GM19463 (cell line): ENCODE measurements around the gene FRY.
A peak's percentile ranks its signal among the peaks of the same experiment; 100 is the strongest.
"Not testable (repeated sequence)": the region's sequence is repeated elsewhere in the genome, so short reads cannot be mapped to it uniquely, and the experiment has no call there.

ENCODE experiments used
- ATAC-seq: cut with Tn5 transposase; IDR thresholded peaks from one replicate; pipeline ENCODE4 v1.9.1; 2021; ENCODE audit warnings: mild to moderate bottlenecking, moderate library complexity; ENCODE audit not compliant: unreplicated experiment

Gene FRY

DNA sequence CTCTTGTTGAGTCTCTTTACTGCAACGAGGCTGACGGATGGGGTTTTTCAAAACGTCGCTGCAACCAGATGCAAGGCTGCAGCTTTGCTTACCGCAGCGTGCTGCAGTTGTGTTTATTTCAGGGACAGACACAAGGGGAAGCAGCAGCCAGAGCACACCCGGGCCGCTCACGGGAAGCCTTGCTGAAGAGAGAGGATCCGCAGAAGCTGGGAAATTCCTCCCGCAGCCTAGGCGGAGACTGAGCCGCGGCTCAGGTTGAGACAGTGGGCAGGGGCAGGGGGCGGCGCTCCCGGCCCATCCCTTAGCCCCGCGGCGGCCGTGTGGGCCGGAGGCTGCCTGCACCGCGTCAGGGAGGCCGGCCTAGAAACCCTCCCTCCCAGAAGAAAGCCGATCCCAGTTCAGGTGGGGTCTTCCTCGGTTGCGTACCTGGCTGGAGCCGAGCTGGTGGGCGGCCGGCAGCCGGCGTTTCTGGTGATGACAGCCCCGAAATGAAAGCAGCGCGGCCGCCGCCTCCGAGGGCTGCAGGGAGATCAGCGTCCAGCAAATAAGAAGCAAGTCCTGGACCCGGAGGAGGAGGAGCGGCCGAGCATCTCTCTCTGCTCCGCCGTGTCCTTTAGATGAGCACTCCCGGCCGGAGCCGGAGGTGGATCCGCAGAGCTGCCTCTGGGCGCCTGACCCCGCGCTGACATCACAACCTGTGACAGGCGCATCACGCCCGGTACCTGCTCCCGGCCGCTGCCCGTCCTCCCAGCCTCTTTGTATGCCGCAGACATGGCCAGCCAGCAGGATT is at the start of gene FRY:
TSS of gene FRY (plus strand) at position 750 of the 790 bp plus-strand sequence. CDS start at position 772, 22 bp downstream.
- ATAC-seq = peak; percentile 83

DNA sequence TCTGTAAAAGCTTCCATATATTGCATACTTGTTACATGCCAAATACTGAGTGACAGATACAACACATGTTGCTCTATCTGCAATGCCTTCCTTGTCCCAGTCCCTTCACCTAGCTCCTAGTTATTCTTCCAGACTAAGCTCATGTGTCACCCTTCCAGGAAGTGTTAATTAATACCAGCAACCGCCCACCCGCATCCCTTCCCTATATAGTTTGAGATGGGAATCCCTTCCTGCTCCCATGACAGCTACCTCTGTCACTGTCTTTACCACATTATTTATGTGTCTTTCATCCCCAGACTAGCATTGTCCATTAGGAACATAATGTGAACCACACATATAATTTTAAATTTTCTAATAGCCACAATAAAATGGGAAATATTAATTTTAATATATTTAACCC is 49.5 kb upstream of the FRY start:
- no peak for ATAC-seq

DNA sequence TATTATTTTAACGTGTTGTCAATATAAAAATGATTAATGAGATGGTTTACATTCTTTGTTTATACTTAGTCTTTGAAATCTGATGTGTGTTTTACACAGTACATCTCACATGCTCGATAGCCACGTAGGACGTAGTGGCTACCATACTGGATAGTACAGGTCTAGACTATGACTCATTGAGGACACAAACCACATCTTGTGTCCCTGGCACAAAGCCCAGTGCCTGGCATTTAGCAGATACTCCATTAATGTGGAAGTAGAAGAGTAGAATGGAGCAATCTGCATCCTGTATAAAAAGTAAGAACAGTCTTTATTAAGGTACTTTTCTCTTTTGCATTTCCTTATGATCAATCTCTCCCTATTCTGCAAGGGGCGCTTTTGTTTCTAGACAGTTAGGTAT is 49.0 kb upstream of the FRY start:
- ATAC-seq = no peak

DNA sequence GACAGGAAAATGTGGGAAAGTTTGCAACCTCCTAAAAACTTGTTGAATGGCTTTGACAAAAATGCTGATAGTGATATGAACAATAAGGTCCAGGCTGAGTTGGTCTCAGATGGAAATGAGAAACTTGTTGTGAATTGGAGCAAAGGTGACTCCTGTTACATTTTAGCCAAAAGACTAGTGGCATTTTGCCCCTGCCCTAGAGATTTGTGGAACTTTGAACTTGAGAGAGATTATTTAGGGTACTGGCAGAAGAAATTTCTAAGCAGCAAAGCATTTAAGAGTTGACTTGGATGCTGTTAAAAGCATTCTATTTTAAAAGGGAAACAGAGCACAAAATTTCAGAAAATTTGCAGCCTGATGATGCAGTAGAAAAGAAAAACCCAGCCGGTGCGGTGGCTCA is 47.9 kb upstream of the FRY start:
- not testable (repeated sequence) for ATAC-seq

DNA sequence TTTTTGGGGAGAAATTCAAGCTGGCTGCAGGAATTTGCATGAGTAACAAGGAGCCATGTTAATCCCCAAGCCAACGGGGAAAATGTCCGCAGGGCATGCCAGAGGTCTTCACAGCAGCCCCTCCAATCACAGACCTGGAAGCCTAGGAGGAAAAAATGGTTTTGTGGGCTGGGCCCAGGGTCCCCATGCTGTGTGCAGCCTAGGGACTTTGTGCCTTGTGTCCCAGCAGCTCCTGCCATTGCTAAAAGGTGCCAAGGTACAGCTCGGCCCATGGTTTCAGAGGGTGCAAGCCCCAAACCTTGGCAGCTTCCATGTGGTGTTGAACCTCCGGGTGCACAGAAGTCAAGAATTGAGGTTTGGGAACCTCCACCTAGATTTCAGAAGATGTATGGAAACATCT is 47.2 kb upstream of the FRY start:
- not testable (repeated sequence) for ATAC-seq

DNA sequence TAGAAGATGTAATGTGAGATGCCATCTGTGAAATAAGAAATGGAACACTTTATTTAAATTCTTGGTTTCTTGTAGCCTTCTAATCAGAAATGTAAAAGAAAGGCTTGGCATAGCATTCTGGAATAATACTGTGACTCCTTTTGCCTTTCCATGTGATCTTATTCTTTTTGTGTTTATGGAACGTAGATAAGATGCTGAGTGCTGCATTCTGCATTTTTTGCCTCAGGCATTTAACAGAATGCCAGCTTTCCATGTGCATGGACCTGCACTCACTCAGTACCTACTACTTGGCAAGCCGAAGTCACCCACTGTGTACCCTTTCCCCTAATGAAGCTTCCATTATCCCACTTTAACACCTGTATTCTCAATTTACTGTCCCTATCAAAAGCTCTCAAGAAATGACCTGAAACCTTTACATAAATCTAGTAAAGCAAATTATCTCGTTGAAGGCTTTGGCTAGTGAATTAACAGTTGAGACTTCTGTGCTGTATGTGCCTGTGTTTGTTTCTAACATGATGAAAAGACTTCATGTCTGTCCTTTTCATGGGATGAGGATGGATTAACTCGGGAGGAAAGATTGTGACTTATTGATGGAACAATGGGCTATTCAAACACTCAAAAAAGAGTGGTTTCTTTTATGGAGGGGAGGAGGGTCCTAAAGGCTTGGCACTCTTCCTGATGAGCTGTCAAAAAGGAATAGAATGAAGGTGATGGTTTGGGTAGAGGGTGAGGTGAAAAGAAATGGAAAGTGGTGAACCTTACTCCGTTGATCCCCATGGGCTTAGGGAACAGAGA is 44.7 kb upstream of the FRY start:
- ATAC-seq = no peak

DNA sequence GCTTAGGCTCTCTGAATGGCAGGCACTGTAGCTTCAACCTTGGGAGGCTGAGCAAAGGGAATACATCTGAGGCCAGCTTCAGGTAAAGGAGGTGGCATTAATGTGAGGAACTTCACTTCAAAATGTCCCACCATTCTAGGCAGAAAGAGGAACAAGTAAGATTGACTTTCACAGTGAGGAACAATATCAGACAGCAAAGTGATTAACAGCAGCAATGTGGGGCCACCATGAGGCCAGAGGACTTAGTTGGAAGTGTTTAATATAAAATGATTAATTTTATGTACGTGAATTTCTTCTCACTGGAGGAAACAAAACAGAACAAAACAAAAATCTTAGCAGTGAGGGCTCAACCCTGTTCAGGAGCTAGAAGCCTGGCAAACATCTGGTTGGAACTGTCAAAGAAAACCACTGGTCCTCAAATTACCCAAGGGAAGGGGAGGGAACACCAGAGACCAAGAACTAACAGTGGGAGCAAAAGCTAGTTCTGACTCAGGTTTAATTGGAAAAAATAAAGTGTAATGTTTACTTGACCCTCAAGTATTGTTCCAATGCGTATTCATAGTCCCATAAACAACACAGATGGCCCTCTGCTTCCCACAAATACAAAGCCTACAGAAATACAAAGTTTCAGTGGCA is 43.9 kb upstream of the FRY start:
- ATAC-seq = no peak

DNA sequence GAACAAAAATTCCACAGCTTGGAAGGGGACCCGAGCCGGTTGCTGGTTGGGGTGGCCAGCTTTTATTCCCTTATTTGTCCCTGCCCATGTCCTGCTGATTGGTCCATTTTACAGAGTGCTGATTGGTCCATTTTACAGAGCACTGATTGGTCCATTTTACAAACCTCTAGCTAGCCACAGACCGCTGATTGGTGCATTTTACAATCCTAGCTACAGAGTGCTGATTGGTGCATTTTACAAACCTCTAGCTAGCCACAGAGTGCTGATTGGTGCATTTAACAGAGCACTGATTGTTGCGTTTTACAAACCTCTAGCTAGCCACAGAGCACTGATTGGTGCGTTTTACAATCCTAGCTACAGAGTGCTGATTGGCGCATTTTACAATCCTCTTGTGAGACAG is 37.2 kb upstream of the FRY start:
- not testable (repeated sequence) for ATAC-seq

DNA sequence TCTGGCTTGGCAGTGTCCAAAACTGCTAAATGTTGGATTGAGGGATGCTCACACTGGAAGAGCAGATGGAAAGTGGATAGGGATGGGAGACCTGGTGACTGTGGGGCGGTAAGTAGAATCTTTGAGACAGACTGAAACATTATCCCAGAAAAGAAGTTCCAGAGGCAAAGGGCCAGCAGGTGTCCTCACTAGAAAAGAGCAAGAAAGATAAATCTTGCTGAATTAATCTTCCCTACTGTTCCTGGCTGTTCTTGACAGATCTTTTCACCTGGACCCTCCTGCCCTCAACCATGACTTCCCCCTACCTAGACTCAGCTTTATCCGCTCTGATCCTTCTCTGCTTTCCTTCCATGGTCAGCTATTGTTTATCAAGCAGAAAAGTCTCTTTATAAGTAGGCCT is 35.0 kb upstream of the FRY start:
- ATAC-seq = no peak

DNA sequence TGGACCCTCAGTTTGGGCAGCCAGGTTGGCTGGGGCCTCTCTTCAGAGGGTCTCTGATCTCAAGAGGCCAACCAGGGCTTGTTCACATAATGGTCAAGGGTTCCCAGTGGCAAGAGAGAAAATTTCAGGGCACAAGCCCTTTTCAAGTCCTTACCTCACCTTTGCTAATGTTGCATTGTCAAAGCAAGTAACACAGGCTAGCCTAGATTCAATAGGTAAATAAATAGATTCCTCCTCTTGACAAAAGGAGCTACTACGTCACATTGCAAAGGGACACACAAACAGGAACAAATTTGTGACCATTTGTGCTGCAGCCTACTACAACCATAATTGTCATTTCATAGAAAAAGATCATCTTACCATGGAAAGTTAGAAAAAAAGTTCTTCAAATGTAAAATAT is 33.9 kb upstream of the FRY start:
- ATAC-seq = no peak

DNA sequence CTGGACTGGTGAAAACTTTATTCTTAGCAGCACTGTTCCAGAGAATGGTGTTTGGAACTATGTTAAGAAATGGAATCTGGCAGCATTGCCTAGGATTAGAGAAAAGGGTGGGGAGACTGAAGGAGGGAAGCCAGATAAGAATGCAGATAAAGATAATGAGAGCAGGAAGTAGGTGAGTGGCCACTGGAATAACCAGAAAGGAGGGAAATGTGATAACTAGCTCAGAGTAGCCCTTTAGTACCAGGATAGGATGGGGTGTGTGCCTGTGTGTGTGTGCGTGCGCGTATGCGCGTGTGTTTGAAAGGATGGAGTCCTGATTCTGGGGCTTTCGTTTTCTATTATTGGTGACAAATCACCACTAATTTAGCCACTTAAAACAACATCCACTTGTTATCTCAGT is 33.4 kb upstream of the FRY start:
- no peak for ATAC-seq

DNA sequence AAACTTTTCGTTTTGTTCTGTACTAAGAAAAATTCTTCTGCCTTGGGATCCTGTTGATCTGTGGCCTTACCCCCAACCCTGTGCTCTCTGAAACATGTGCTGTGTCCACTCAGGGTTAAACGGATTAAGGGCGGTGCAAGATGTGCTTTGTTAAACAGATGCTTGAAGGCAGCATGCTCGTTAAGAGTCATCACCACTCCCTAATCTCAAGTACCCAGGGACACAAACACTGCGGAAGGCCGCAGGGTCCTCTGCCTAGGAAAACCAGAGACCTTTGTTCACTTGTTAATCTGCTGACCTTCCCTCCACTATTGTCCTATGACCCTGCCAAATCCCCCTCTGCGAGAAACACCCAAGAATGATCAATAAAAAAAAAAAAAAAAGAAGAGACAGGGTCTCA is 30.8 kb upstream of the FRY start:
- not testable (repeated sequence) for ATAC-seq

DNA sequence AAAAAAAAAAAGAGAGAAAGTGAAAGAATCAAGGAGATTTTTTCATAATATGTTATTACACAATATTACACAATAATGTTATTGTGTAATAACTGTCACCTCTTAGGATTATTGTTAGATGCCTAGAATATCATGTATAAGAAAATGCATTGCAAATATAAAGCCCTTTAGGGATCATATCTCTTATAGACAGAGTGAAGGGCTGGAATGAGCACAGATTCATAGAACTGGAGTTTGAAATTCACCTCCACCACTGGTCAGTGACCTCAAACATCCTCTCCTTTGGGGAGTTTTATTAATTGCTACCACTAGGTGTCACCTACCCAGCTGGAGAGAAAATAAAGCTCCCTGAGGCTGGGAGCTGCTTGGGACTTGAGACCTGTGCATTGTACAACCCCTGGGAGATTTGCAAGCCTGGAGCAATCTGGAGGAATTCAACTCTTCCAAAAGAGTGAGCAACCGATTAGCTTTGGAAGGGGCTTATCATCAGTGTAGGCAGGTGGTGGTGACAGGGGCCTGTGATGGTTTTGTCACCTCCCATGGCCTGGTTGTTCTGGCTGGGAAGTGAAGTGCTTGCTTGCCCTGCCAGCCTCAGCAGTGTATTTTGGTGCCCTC is 30.3 kb upstream of the FRY start:
- peak; percentile 95 for ATAC-seq

DNA sequence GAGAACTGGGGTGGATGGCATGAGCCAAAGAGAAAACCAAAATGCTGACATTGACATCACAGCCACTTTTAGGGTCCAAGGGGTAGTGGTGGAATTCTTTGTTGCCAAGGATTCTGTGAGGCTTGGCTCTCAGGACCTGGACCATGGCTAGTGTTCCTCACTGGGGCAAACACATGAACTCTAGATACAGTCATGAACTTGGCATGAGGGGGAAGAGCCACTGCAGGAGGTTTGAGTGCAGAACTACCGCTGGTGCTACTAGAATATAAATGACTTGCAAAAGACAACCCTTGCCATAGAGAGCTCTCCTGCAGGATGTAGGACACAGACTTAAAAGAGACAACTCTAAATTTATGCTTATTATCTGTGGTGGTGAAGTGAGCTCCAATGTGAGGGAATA is 29.8 kb upstream of the FRY start:
- no peak for ATAC-seq

DNA sequence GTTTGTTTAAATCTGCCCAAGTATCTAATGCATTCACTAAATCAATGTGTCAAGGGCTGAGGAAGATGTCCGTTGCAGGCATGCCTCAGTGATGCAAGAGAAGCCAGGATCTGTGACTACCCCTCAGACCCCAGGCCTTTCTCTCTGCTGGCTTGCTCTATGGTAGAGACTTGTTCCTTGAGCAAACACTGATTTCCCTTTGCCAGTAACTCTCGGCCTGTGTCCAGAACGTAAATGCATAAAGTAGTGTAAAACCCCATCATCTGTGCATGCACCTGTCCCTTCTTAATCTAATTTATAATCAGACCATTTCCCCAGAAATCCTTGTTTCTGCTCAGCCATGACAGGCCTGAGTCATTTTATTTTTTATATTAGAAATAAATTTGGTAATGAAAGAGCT is 28.7 kb upstream of the FRY start:
- no peak for ATAC-seq

DNA sequence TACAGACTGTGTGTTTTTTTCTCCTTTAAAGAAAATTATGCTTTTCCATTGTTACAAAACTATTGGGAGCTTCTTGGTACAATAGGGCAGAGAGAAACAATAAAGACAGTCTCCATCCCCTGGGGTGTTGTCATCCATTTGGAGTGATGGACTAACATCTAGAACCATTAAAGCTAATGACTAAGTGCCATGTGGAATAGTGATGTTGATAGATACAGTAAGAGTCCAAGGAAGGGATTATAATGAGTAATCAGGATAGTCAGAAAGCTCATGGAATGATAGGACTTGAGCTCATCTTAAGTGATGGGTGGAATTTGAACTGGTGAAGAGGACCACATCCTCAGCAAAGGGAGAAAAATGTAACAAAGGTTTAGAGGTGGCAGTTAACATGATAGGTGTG is 24.1 kb upstream of the FRY start:
- no peak for ATAC-seq

DNA sequence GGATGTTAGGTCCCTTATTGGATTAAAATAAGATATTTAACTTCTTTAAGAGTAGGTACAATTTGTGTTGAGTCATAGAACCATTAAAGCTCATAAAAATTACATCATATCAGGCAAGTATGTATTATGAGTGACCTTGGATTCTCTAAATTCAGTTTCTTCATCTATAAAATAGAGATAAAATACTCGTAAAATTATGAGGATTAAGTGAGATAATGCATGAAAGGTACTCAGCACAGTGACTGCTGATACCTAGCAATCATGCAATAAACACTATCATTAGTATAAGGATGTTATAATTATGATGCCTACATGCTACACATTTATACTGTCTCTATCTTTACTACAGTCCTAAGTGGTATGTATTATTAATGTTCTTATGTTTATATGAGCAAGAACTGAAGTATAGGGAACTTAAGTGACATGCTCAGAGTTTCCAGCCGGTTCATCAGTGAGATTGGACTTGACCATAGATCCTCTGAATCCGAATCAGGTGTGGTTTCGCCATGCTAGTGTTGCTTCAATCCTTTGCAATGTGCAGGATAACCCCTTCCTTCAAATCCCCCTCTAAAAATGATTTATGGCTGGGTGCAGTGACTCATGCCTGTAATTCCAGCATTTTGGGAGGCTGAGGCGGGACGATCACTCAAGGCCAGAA is 22.9 kb upstream of the FRY start:
- no peak for ATAC-seq

DNA sequence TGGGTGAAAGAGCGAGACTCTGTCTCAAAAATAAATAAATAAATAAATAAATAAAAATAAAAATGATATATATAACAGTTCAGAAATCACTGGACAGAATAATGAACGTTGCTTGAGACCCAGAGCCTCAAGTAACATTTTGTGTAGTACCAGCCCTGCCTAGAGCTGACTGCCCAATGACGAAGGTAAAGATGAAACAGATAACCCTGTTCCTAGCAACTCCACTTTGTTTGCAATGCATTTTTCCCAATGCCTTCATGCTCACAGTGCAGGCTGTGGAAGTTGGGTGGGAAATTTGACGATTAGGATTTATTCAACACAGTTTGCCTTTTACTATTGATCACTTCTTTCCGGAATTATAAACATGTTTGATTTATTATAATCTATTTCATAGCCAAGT is 22.2 kb upstream of the FRY start:
- no peak for ATAC-seq

DNA sequence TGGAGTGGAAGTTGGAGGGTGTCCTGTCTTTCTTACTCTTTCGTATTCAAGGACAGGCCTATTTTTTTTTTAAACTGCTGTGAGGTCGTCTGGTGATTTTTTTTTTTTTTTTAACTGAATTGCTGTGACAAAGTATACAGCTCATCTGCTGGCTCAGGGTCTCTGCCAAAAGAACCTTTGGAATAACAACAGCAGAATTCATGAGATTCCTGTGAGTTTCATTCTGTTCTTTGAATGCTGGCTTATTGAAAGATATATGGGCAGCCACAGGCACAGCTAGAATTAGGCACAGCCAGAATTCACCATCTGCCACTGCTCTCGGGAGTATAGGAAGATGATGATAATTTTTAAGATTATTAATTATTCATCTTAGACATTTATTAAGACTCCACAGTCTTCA is 21.4 kb upstream of the FRY start:
- no peak for ATAC-seq

DNA sequence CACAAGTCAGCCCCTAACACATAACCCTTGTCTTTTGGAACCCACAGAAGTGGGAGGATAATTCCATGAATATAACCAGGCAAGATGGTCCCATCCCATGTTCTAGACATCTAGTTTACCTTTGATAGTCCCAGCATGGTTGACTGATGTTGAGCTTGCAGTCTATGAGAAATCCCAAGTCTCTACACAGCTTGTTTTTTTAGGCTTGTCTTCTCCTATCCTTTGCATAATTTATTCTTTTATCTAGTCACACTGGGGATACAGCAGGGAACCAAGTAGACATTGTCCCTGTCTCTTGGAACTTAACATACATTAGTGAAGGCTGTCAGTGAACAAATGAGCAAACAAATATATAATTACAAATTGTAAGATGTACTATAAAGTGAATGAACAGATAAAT is 19.6 kb upstream of the FRY start:
- ATAC-seq = no peak

DNA sequence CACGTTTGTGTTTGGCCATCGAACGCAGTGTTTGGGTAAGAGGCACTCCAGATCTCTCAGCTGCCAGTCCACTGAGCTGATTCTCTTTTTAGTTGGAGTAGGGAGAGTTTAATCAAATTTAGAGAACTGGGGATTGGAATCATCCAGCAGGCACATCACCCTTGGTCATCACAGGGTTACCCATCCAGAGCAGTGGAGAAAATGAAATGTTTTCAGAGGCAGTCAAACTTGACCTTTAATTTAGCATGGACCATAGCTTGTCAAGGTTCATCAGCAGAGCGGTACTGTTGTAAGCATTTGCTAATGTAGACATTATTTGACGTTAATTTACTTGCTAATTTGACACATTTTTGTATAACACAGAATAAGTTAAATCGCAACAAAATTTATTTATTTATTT is 18.4 kb upstream of the FRY start:
- ATAC-seq = no peak
